Stromal cell of bone marrow (primary cell): ENCODE data around the gene IPMK.
A peak's percentile ranks its signal among the peaks of the same experiment; 100 is the strongest.
"Not testable (repeated sequence)": the region's sequence is repeated elsewhere in the genome, so short reads cannot be mapped to it uniquely, and the experiment has no call there.

Experiments
- DNase-seq: peaks from one replicate; pipeline ENCODE4 v3.0.0-alpha.2; 2012; ENCODE audit warnings: low read depth

IPMK gene

DNA sequence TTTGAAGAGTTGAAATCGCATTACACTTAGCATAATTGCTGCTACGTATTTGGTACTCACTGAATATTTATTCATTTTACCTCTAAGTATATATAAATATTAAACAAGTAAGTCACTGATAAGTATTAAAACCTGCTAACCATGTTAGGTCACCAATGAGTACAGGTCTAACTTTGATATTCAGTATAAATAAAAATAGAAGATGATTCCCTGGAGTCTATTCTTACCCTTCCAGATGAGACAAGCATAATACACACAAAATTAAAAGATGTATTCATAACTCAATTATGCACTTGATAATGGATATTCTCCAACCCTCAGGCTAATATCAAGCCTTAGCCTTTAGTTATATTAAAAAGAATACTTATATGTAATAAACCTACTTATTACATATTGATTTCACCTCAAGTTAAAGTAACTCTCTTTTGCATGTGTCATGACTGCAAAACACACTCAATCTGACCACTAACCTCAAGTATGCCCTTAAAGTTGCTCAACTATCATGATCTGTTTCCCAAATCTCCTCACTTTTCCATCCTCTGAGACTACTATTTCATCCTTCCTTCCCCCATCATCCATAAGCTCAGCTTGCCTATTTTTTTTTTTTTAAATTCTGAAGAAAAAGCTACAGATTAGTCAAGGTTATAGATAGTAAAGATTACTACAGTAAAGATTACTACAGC lies 46.8 kb downstream of the IPMK start:
- peak; percentile 67 for DNase-seq

GRCh38 chr10:58219875-58220274 lies 47.8 kb downstream of the IPMK start:
- no peak for DNase-seq

GRCh38 chr10:58217612-58218011 lies 50.1 kb downstream of the IPMK start:
- DNase-seq = no peak

DNA sequence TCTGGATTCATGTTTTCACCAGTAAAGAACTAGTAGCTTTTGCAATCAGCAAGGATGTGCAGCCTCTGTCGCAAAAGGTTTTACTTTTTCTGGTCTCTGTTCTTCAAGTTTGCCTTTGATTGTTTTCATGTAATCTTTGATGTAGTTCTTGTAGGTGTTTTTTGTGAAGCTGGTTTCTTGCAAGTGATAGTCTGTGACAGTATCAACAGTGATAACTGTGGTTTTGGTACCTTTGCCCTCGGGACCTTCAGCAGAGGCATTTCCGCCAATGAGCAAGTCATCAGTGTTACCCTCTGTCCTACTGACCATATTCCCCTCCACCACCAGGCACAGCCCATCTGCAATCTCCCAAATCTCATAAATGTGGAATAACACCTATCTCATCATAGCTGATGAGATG lies 55.1 kb downstream of the IPMK start:
- no peak for DNase-seq

GRCh38 chr10:58210160-58210559 lies 57.5 kb downstream of the IPMK start:
- DNase-seq = no peak

DNA sequence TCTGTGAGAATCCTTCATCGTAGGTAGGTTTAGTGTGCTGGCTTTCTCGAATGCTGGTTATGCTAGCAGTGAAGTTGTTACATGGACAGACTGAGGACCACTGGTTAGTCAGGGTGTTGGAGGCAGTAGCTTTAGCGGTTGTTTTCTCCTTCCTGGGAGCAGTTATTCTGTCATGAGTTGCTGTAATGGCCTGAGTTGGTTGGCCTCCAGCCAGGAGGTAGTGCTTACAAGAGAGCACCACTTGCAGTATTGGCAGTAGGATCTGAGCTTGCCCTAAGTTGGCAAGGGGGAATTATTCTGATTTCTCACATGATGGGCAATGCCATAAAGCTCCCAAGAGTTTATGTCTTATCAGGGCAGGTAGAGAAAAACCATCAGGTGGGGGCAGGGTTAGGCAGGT lies 58.0 kb downstream of the IPMK start:
- no peak for DNase-seq

DNA sequence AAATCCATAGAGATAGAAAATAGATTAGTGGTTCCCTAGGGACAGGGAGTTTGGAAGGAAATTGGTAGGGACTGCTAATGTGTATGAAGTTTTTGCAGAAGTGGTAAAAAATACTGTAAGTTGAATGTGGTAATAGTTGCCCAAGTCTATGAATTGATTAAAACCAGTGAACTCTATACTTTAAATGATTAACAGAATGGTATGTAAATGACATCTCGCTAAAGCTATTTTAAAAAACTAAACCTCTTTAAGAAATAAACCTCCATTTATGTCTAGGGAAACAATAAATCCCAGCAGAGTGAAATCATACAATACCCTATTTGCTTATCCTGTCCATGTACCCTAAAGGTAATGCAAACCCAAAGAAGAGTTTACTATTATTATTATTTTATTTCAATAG lies 61.4 kb downstream of the IPMK start:
- no peak for DNase-seq

DNA sequence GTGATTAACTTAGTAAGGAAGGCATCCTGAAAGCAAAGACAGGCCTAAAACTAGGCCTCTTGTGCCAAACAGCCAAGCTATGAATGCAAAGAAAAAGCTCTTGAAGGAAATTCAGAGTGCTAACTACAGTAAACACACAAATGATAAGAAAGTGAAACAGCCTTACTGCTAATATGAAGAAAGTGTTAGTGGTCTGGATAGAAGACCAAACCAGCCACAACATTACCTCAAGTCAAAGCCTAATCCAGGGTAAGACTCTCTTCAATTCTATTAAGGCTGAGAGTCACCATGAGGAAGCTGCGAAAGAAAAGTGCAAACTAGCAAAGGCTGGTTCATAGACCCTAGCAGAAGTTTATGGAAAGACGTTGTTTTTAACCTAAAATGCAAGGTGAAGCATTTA lies 66.0 kb downstream of the IPMK start:
- DNase-seq = no peak

DNA sequence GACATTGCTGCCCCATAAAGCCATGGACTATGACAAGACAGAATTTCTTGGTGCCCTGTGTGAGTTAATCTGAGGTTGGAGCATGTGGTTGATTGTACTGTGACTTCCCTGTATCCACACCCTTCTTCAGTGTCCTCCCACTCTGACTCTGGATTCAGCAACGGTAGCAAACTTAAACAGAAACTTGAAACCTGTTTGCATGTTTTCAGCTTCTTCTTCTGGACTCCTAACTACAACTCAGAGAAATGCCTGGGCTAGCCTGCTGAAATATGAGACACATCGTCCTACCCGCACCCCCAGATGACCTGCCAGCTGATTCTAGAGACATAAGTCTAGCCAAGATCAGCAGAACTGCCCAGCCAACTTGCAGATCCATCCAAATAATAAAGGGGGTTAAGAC lies 78.4 kb downstream of the IPMK start:
- DNase-seq = peak; percentile 58

- DNase-seq = no peak
These were observed 83.5 kb downstream of the IPMK start for GRCh38 chr10:58184120-58184670.

GRCh38 chr10:58180666-58181065 lies 87.0 kb downstream of the IPMK start:
- DNase-seq = no peak

DNA sequence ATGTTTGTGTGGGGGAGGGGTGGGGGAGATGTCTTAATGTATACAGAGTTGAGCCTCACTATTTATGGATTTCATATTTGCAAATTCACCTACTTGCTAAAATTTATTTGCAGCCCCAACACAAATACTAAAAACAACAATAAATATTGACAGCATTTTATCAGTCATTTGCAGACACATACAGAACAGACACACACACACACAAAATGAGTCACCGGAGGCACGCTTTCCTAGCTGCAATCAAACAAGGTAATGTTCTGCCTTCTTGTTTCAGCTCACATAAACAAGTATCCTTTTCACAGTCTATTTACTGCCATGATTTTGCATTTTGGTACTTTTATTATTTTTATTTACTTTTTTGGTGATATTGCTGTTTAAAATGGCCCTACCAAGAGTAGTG lies 88.5 kb downstream of the IPMK start:
- no peak for DNase-seq

- no peak for DNase-seq
These were observed 88.9 kb downstream of the IPMK start for GRCh38 chr10:58178811-58179210.

DNA sequence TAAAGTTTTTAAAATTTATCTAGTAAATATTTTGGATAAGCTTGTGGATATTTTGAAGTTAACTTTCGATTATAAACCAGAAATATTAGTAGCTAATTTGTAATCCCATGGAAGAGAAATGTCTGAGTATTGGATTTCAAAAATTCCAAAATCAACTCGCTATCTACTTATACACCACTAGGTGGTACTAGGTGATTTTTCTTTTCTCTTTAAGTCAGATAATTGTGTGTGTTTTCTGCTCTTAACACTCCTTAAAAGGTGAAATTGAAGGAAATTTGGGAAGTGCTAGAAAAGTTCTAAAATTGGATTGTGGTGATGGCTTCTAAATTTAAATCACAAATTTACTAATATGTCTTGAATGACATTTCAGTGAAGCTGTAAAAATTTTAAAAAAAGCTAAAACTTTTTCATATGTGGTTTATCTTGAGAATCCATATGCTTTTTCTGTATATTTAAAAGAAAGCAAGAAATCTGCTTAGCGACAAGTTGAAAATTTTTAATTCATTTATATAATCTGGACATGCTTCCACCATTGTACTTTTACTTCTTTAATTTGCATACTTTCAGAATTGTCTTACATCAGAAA lies 90.2 kb downstream of the IPMK start:
- DNase-seq = no peak

GRCh38 chr10:58175990-58176900 lies 91.4 kb downstream of the IPMK start:
- DNase-seq = no peak

- no peak for DNase-seq
These were observed 92.9 kb downstream of the IPMK start for GRCh38 chr10:58174831-58175230.

- DNase-seq = no peak
These were observed 94.3 kb downstream of the IPMK start for GRCh38 chr10:58173391-58173790.

- DNase-seq = no peak
These were observed 96.5 kb downstream of the IPMK start for GRCh38 chr10:58171146-58171545.

GRCh38 chr10:58164517-58164916 lies 103.2 kb downstream of the IPMK start:
- no peak for DNase-seq

DNA sequence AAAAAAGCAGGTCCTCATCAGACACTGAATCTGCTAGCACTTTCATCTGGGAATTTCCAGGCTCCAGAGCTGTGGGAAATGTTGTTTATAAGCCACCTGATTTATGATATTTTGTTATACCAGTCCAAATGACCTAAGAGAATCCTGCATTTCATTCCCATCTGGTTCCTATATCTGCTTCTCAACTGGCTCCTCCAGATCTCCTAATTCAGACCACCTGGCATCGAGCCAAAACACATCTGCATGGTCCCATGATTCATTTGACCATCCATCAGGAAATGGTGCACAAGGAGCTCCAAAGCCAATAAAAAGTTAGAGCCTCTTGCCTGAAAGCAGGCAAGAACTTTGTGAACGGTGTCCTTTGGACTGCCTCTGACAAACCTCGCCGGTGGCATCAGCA lies 108.9 kb downstream of the IPMK start:
- DNase-seq = peak; percentile 7

DNA sequence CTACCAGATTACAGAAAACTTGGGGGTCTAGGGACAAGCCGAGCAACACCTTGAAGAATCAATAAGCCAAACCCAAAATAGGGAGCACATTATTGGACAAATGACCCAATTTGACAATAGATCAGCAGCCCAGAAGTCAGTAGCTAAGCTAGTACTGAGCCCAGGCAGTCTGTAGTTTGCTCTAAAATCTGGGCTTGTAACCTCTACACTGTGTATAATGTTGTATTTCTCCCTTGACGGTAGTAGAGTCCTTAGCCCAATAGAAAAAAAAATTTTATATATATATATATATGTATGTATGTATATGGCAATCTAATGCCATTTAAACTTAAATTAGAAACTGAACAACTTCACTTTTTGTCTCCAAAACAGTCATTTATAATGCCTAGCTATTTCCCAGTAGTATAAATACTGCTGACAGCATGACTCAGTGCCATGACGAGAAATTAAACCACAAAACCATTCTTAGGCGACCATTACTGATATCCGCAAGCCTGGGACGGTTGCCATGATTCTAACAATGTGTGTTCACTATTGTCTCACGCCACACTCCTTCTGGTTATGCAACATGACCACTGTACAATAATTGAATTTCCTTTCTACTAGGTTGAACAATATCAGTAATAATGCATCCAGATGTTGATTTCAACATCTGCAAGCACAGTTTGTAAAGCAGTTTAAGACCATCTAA lies 110.5 kb downstream of the IPMK start:
- peak; percentile 99 for DNase-seq

DNA sequence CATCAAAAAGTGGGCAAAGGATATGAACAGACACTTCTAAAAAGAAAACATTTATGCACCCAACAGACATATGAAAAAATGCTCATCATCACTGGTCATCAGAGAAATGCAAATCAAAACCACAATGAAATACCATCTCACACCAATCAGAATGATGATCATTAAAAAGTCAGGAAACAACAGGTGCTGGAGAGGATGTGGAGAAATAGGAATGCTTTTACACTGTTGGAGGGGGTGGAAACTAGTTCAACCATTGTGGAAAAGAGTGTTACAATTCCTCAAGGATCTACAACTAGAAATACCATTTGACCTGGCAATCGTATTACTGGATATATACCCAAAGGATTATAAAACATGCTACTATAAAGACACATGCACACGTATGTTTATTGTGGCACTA lies 111.8 kb downstream of the IPMK start:
- not testable (repeated sequence) for DNase-seq
